Endothelial cell of umbilical vein (primary cell): ENCODE measurements around the gene JSRP1. TPM values are rescaled to one million over a fixed set of nuclear protein-coding genes. Genes with fewer than 3 reads are reported as not detected.

Experiments used
- BruUV-seq: library from RNA; stranded (reverse); fragments of 400-500 nt; replicated peaks from 2 replicates; lab custom pipeline; 2021; lab: Mats Ljungman, UMichigan
- CTCF ChIA-PET: fragments of 300-600, 350-600 bp; sonication (Branson Sonifier 250); formaldehyde crosslinking; loops from one replicate; lab custom pipeline; 2021; ENCODE audit warnings: antibody characterized with exemption, inconsistent platforms; lab: Charles Lee
- POLR2A ChIA-PET: fragments of 300-600, 350-600 bp; sonication (Branson Sonifier 250); formaldehyde crosslinking; loops from one replicate; lab custom pipeline; 2021; ENCODE audit warnings: antibody characterized with exemption, inconsistent platforms; lab: Charles Lee
- DNase-seq: peaks from one replicate; pipeline ENCODE4 v3.0.0-alpha.2; 2011; ENCODE audit warnings: low read depth, low spot score
- FAIRE-seq: peaks from 2 replicates; lab custom pipeline; 2011; peaks lifted over from hg19 to GRCh38; lab: Jason Lieb, UNC
- H2AFZ ChIP-seq: 2 replicates; pipeline ENCODE4 v1.6.0; 2012; ENCODE audit warnings: low read depth, low read length, control low read depth, inconsistent platforms
- H3K27ac ChIP-seq: 2 replicates; pipeline ENCODE4 v1.5.1; 2011; ENCODE audit warnings: low read depth, mild to moderate bottlenecking, control low read depth, low read length, moderate library complexity; ENCODE audit not compliant: insufficient read depth
- H3K27me3 ChIP-seq, 2 experiments: 2 replicates each; pipeline versions ENCODE4 v1.6.0 to v1.6.1; 2011; ENCODE audit warnings: low read length in 2 of 2, mixed read lengths in 1 of 2; ENCODE audit not compliant: control insufficient read depth in 2 of 2, insufficient read depth in 2 of 2
- H3K36me3 ChIP-seq, 2 experiments: 2 replicates in 1 of 2; 3 replicates in 1 of 2; pipeline ENCODE4 v1.5.1; 2011; ENCODE audit warnings: low read length in 2 of 2, mild to moderate bottlenecking in 1 of 2, moderate library complexity in 1 of 2; ENCODE audit not compliant: control insufficient read depth in 2 of 2, insufficient read depth in 2 of 2; ENCODE audit errors: extremely low read depth in 1 of 2
- H3K4me1 ChIP-seq: 3 replicates; pipeline ENCODE4 v1.5.1; 2011; ENCODE audit warnings: mild to moderate bottlenecking, low read length; ENCODE audit not compliant: control insufficient read depth, insufficient read depth; ENCODE audit errors: extremely low read depth
- H3K4me2 ChIP-seq: 2 replicates; pipeline ENCODE4 v1.6.1; 2011; ENCODE audit warnings: low read length, control low read depth, mixed read lengths; ENCODE audit not compliant: insufficient read depth
- H3K4me3 ChIP-seq, 3 experiments: fragments of 200-600 bp in 1 of 3; sonication (generic), shearing (Covaris generic) in 1 of 3; replicated peaks in 1 of 3; 2 replicates each; pipeline ENCODE4 v1.5.1; 2011 to 2016; ENCODE audit warnings: control low read depth in 3 of 3, low read length in 3 of 3, mild to moderate bottlenecking in 2 of 3, inconsistent platforms in 1 of 3, low read depth in 1 of 3, moderate library complexity in 1 of 3; ENCODE audit not compliant: insufficient read depth in 1 of 3
- H3K79me2 ChIP-seq: 2 replicates; pipeline ENCODE4 v1.6.0; 2012; ENCODE audit warnings: low read length, inconsistent platforms; ENCODE audit not compliant: control insufficient read depth, insufficient read depth
- H3K9ac ChIP-seq: replicated peaks from 2 replicates; pipeline ENCODE3; 2011; ENCODE audit warnings: low read length, control low read depth; ENCODE audit not compliant: insufficient read depth; ENCODE audit errors: extremely low read depth
- H3K9me1 ChIP-seq: replicated peaks from 3 replicates; pipeline ENCODE4 v1.6.0; 2011; ENCODE audit warnings: mild to moderate bottlenecking, low read length; ENCODE audit not compliant: control insufficient read depth, insufficient read depth; ENCODE audit errors: extremely low read depth
- H3K9me3 ChIP-seq: replicated peaks from 2 replicates; pipeline ENCODE4 v1.5.1; 2012; ENCODE audit warnings: low read length, inconsistent platforms; ENCODE audit not compliant: control insufficient read depth, insufficient read depth
- H4K20me1 ChIP-seq: replicated peaks from 2 replicates; pipeline ENCODE3; 2011; ENCODE audit warnings: mild to moderate bottlenecking, low read length; ENCODE audit not compliant: control insufficient read depth, insufficient read depth; ENCODE audit errors: extremely low read depth
- EZH2 ChIP-seq: IDR thresholded peaks from 2 replicates; pipeline ENCODE4 v1.6.1; 2012; ENCODE audit warnings: borderline replicate concordance, low read depth, mild to moderate bottlenecking, moderate library complexity, low read length, inconsistent platforms; ENCODE audit not compliant: severe bottlenecking
- FOS ChIP-seq: IDR thresholded peaks from 2 replicates; pipeline ENCODE4 v1.6.1; 2011; ENCODE audit warnings: mild to moderate bottlenecking, low read length, moderate library complexity, borderline replicate concordance; ENCODE audit not compliant: insufficient read depth
- GATA2 ChIP-seq: IDR thresholded peaks from 2 replicates; pipeline ENCODE4 v1.7.0; 2011; ENCODE audit warnings: low read depth, mild to moderate bottlenecking, moderate library complexity, mixed read lengths, low read length; ENCODE audit not compliant: insufficient read length, insufficient read depth
- JUN ChIP-seq: IDR thresholded peaks from 2 replicates; pipeline ENCODE4 v1.6.1; 2011; ENCODE audit warnings: borderline replicate concordance, low read depth; ENCODE audit not compliant: insufficient read length, insufficient read depth
- MYC ChIP-seq: IDR thresholded peaks from one replicate; pipeline ENCODE4 v1.6.1; 2011; ENCODE audit warnings: mild to moderate bottlenecking, low read depth, low read length
- POLR2A ChIP-seq: IDR thresholded peaks from 2 replicates; pipeline ENCODE4 v1.6.1; 2012; ENCODE audit warnings: low read depth, mild to moderate bottlenecking, control low read depth, low read length
- POLR2AphosphoS5 ChIP-seq: IDR thresholded peaks from 2 replicates; pipeline ENCODE4 v1.6.1; 2012; ENCODE audit warnings: low read depth, mild to moderate bottlenecking, control low read depth, low read length, moderate library complexity; ENCODE audit not compliant: insufficient read depth
- dilution Hi-C: fragments of 300-500 bp; cut with MboI; formaldehyde crosslinking; loops from one replicate; pipeline ENCODE4 v1.15.0; 2019; ENCODE audit warnings: low sequenced_read_pairs; ENCODE audit not compliant: extremely low pct_ligation_motif_present
- intact Hi-C: fragments of 100-400 bp; cut with micrococcal nuclease; formaldehyde crosslinking; loops from one replicate; pipeline ENCODE4 v1.10.0; 2022
- polyA plus RNA-seq, 4 experiments: library from polyadenylated mRNA; depleted of rRNA in 3 of 4; stranded (reverse) in 3 of 4; unstranded in 1 of 4; fragments of >200 nt; gene quantifications; 2 replicates each; pipeline versions ENCODE4 v1.2.1 to v1.2.3, GENCODE V29; 2011 to 2012; ENCODE audit warnings: missing spikeins in 1 of 4
- total RNA-seq: library from RNA; stranded (reverse); gene quantifications from 2 replicates; pipeline ENCODE4 v1.2.3, GENCODE V29; 2021
- TF ChIP-seq, protein P1 (sequence below): IDR thresholded peaks from 2 replicates; pipeline ENCODE4 v1.6.1; 2011; ENCODE audit not compliant: insufficient read depth, insufficient read length
- TF ChIP-seq, protein P2 (sequence below), 2 donors: IDR thresholded peaks; 1 replicate in 1 of 2; 2 replicates in 1 of 2; pipeline ENCODE4 v1.5.1; 2011; ENCODE audit warnings: low read length in 2 of 2, mild to moderate bottlenecking in 2 of 2, moderate library complexity in 2 of 2, control low read depth in 1 of 2, inconsistent platforms in 1 of 2, low read depth in 1 of 2; ENCODE audit not compliant: insufficient read depth in 1 of 2; ENCODE audit errors: extremely low read depth in 1 of 2

JSRP1 gene
- total and polyA plus RNA-seq, 2 donors (not counting 3 experiments of a cell fraction or from before 2014, with no cell fraction given) = not detected

DNA sequence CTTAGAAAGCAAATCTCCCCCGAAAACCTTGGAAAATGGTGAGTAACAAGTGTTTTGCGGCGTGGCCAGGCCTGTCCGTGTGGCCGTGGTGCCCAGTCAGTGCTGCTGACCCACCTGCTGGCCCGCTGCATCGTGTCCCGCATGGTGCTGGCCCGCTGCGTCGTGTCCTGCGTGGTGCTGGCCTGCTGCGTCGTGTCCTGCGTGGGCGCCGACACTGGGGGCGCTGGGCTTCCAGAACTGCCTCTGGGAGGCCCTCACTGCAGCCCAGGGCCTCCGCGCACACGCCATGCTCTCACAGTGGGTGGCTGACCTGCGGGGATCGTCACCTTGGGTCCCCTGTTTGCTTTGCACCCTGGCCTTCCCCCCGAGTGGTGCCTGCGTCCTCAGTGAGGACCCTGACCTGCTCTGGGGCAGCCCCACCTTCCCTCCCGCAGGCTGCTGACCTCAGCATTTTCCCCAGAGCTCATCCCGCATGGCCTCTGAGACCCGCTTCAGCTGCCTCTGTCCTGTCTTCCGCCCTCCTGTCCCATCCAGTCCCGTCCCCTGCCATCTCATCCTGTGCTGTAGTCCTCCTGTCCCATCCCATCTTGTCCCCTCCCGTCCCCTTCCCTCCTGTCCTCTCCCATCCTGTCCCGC, 30.7 kb downstream of the JSRP1 start:
- Histone ChIP-seq H3K27ac (no peak overlapping the region), H3K4me3 (no peak overlapping the region), H3K27me3 (no peaks in the 10 kb centered on the region), H2AFZ (no peak overlapping the region), H3K36me3 (peaks cover 2 to 26% of the 10 kb centered on the region in 2 experiments), H3K4me1 (no peaks in the 10 kb centered on the region), H3K9me3 (no peaks in the 10 kb centered on the region), H3K4me2 (no peak overlapping the region), H4K20me1 (no peaks in the 10 kb centered on the region), H3K79me2 (no peaks in the 10 kb centered on the region), H3K9me1 (no peaks in the 10 kb centered on the region), H3K9ac (no peak overlapping the region)
- ChIA-PET POLR2A (no interaction called here), CTCF (interaction anchor here (1.3 kb wide), 1 partner anchor 70 kb away, joined by 5 read pairs; no protein-coding TSS in a partner anchor)
- TF ChIP-seq, protein P1, sequence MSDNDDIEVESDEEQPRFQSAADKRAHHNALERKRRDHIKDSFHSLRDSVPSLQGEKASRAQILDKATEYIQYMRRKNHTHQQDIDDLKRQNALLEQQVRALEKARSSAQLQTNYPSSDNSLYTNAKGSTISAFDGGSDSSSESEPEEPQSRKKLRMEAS = no peak
- TF ChIP-seq POLR2AphosphoS5 = no peak
- TF ChIP-seq POLR2A = no peak
- no peak for TF ChIP-seq MYC
- no peak for TF ChIP-seq EZH2
- TF ChIP-seq JUN = no peak
- no peak for TF ChIP-seq GATA2
- TF ChIP-seq, protein P2, sequence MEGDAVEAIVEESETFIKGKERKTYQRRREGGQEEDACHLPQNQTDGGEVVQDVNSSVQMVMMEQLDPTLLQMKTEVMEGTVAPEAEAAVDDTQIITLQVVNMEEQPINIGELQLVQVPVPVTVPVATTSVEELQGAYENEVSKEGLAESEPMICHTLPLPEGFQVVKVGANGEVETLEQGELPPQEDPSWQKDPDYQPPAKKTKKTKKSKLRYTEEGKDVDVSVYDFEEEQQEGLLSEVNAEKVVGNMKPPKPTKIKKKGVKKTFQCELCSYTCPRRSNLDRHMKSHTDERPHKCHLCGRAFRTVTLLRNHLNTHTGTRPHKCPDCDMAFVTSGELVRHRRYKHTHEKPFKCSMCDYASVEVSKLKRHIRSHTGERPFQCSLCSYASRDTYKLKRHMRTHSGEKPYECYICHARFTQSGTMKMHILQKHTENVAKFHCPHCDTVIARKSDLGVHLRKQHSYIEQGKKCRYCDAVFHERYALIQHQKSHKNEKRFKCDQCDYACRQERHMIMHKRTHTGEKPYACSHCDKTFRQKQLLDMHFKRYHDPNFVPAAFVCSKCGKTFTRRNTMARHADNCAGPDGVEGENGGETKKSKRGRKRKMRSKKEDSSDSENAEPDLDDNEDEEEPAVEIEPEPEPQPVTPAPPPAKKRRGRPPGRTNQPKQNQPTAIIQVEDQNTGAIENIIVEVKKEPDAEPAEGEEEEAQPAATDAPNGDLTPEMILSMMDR (IDR thresholded peaks at IDR 0.05; ENCODE audit: extremely low read depth in 1 of 2, insufficient read depth in 1 of 2, low read depth in 1 of 2, low read length in 2 of 2) = no peak
- no peak for TF ChIP-seq FOS
- dilution Hi-C loops (no loop called here), intact Hi-C loops (no loop called here)
- DNase-seq (no peak), FAIRE-seq (no peak)
- no TSS peak for BruUV-seq
